ENCODE results near the gene TRNT1. TPM values are rescaled to one million over a fixed set of nuclear protein-coding genes. Genes with fewer than 3 reads are reported as not detected.

The TRNT1 gene
- total RNA-seq, 1 experiment from 2014 or later: 26.2 TPM

GRCh38 chr3:3178498-3179328 is 52.0 kb downstream of the TRNT1 start:
- H3K4me3 ChIP-seq (ENCODE audit: low read length): peak overlapping the region; percentile 99
- H3K27me3 ChIP-seq (ENCODE audit: low read length): no peaks in the 10 kb centered on the region
- ATAC-seq (no peak), DNase-seq (no peak)
- H3K9me3 ChIP-seq (ENCODE audit: low read length): no peaks in the 10 kb centered on the region
- peak overlapping the region; percentile 100 for H2AFZ ChIP-seq (ENCODE audit: low read length)
- H3K4me1 ChIP-seq (ENCODE audit: insufficient read depth, low read length): peaks cover 19% of the 10 kb centered on the region
- CTCF ChIA-PET: no interaction called here
- no peak overlapping the region for H3K27ac ChIP-seq (ENCODE audit: low read length)
- no peaks in the 10 kb centered on the region for H3K9me2 ChIP-seq (replicated peaks; ENCODE audit: low read length)
- TSS peak; percentile 55 for BruUV-seq (replicated peaks)
- H3K36me3 ChIP-seq (ENCODE audit: low read depth, low read length): peaks cover 12% of the 10 kb centered on the region
- no peaks in the 10 kb centered on the region for H3F3A ChIP-seq (ENCODE audit: low read length, unreplicated experiment)
- H3K79me2 ChIP-seq (ENCODE audit: low read length): peaks cover 40% of the 10 kb centered on the region
- POLR2A ChIA-PET (ENCODE audit: unreplicated experiment): interaction anchor here (0.5 kb wide), 1 partner anchor 1461 kb away, joined by 3 read pairs; no protein-coding TSS in a partner anchor
- peak overlapping the region; percentile 91 for H3K4me2 ChIP-seq (ENCODE audit: low read length)
- TF ChIP-seq EZH2 (IDR thresholded peaks at IDR 0.05; ENCODE audit: low read length, unreplicated experiment) (no peak), CTCF (conservative IDR thresholded peaks at IDR 0.05; ENCODE audit: low read depth, low read length) (no peak), EZH2phosphoT487 (IDR thresholded peaks at IDR 0.05; ENCODE audit: borderline replicate concordance, low read length) (no peak)
- intact Hi-C loops (cut with micrococcal nuclease): loop anchor here (2.0 to 5.0 kb wide), 2 partner anchors 36 to 52 kb away; partner anchors contain the start of gene TRNT1
- H4K20me1 ChIP-seq (ENCODE audit: low read length): peaks cover 24% of the 10 kb centered on the region
- H3K9ac ChIP-seq (ENCODE audit: low read length): peak overlapping the region; percentile 89

GRCh38 chr3:3179407-3180094 is 52.8 kb downstream of the TRNT1 start, which contains the start of gene CRBN:
TSS of gene CRBN (minus strand) at chr3:3179691. CDS start at chr3:3179687, 4 bp downstream.
- Histone ChIP-seq H3K27ac (ENCODE audit: low read length) (no peak within 1 kb of the TSS), H3K9ac (ENCODE audit: low read length) (peak within 1 kb of the TSS; percentile 89), H3K79me2 (ENCODE audit: low read length) (peaks cover 40% of the 10 kb centered on the region), H3K4me3 (ENCODE audit: low read length) (peak within 1 kb of the TSS; percentile 99), H4K20me1 (ENCODE audit: low read length) (peaks cover 24% of the 10 kb centered on the region), H3K4me1 (ENCODE audit: insufficient read depth, low read length) (peaks cover 19% of the 10 kb centered on the region), H3K4me2 (ENCODE audit: low read length) (peak within 1 kb of the TSS; percentile 91), H3K27me3 (ENCODE audit: low read length) (no peaks in the 10 kb centered on the region), H3F3A (ENCODE audit: low read length, unreplicated experiment) (no peaks in the 10 kb centered on the region), H2AFZ (ENCODE audit: low read length) (peak within 1 kb of the TSS; percentile 100), H3K36me3 (ENCODE audit: low read depth, low read length) (peaks cover 8% of the 10 kb centered on the region; the same call in 1 of the 2 replicates), H3K9me2 (replicated peaks; ENCODE audit: low read length) (no peaks in the 10 kb centered on the region), H3K9me3 (ENCODE audit: low read length) (no peaks in the 10 kb centered on the region)
- ATAC-seq: peak; percentile 99
- no TSS peak for BruUV-seq (replicated peaks)
- CTCF ChIA-PET: no interaction called here
- TF ChIP-seq EZH2phosphoT487 (IDR thresholded peaks at IDR 0.05; ENCODE audit: borderline replicate concordance, low read length) (no peak), CTCF (conservative IDR thresholded peaks at IDR 0.05; ENCODE audit: low read depth, low read length) (peak; percentile 96), EZH2 (IDR thresholded peaks at IDR 0.05; ENCODE audit: low read length, unreplicated experiment) (no peak)
- intact Hi-C loops (cut with micrococcal nuclease): loop anchor here (2.0 to 5.0 kb wide), 2 partner anchors 37 to 53 kb away; partner anchors contain the start of gene TRNT1
- POLR2A ChIA-PET (ENCODE audit: unreplicated experiment): no interaction called here
- DNase-seq: peak; percentile 91
